Astrocyte of the spinal cord (primary cell): Measurements from ENCODE around the gene FAT1.
A peak's percentile ranks its signal among the peaks of the same experiment; 100 is the strongest.

Experiments
- DNase-seq: peaks from one replicate; pipeline ENCODE4 v3.0.0; 2011; ENCODE audit warnings: low read depth, low spot score
- H3K4me3 ChIP-seq: 2 replicates; pipeline ENCODE4 v1.5.1; 2011; ENCODE audit warnings: low read depth, mild to moderate bottlenecking, low read length, moderate library complexity
- in situ Hi-C: cut with HindIII; loops from 2 replicates; pipeline ENCODE4 v1.10.0; 2017; ENCODE audit warnings: low sequenced_read_pairs
- TF ChIP-seq, protein P1 (sequence below): IDR thresholded peaks from 2 replicates; pipeline ENCODE4 v1.5.1; 2012; ENCODE audit warnings: low read depth, mild to moderate bottlenecking, low read length, inconsistent platforms

The FAT1 gene

DNA sequence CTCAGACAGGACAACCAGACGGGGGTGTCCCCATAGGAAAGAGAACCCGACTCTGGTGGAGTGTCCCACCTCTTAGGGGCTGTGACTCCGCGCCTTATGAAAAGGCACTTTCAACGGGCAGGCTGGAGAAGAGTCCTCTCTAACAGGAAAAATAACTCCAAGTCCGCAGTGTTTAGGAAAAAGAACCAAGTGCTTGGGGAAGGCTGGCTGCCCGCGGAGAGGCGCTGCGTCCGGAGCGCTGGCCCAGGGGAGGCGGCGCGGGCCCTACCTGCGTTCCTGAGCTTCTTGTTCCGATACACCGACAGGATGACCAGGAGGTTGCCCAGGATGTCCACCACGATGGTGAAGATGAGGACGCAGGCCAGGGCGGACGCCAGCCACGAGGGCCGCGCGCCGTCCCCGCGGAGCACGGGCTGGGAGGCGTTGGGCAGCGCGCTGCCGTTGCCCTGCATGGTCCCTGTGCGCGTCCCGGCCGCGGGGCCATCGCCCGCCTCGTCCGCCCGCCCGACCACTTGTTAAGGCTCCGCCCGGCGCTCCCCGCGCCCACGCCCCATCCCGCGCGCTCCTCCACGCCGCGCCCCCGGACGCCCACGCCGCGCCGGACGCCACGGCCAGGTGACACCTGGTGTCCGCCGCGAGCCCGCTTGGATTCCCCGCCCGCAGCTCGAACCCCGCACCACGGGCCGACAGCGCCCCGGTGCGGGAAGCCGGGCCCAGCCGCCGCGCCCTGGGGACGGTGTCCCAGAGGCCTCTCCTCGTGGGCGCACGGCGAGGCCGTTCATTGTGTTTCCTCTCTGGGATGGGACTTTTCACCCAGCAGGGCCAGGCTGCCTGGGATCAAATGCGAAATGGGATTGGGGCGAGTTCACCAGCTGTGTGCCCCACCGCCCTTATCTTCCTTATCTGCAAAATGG is 168.5 kb downstream of the FAT1 start, which contains the start of gene MTNR1A:
Gene MTNR1A (minus strand): TSS at position 654 of the 914 bp plus-strand sequence. CDS start 202 bp downstream, at position 452.
- TF ChIP-seq, protein P1, sequence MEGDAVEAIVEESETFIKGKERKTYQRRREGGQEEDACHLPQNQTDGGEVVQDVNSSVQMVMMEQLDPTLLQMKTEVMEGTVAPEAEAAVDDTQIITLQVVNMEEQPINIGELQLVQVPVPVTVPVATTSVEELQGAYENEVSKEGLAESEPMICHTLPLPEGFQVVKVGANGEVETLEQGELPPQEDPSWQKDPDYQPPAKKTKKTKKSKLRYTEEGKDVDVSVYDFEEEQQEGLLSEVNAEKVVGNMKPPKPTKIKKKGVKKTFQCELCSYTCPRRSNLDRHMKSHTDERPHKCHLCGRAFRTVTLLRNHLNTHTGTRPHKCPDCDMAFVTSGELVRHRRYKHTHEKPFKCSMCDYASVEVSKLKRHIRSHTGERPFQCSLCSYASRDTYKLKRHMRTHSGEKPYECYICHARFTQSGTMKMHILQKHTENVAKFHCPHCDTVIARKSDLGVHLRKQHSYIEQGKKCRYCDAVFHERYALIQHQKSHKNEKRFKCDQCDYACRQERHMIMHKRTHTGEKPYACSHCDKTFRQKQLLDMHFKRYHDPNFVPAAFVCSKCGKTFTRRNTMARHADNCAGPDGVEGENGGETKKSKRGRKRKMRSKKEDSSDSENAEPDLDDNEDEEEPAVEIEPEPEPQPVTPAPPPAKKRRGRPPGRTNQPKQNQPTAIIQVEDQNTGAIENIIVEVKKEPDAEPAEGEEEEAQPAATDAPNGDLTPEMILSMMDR, result peak; percentile 19
- in situ Hi-C loops, result no loop called here
- peak within 1 kb of the TSS; percentile 27 for H3K4me3 ChIP-seq
- DNase-seq, result peak; percentile 25

DNA sequence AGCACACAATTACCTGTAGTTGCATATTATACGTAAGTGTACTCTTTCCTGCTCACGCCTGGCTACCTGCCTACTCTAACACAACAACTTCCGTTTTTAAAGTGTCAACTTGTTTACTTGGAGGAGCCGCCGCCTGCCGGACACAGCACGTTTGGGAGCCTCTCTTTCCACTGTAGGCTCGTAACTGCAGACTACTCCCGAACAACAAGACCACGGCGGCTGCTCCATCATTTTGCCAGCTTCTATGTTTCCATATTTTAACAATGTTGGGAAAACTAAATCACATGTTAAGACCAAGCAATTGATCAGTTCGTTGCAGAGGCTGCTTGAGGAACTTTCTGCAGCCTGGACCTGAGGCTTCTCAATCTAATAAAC is 169.1 kb downstream of the FAT1 start:
- TF ChIP-seq, protein P1, result peak; percentile 18
- in situ Hi-C loops, result no loop called here
- DNase-seq, result no peak
- peak overlapping the region; percentile 27 for H3K4me3 ChIP-seq

DNA sequence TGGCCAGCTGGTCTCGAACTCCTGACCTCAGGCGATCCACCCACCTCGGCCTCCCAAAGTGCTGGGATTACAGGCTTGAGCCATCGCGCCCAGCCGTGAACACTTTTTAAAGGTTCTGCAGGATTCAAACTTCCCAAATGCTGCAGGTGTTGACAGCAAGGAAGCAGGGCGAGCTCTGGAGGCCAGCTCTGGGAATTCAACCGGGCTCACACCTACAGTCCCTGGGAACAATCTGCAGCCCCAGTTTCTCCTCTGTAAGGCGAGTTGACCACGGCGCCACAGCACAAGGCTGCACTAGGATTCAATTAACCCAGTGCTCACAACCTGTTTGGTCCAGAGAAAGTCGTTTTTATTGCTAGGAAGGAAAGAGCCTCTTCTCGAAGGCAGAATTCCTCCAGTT is 169.9 kb downstream of the FAT1 start:
- no peak overlapping the region for H3K4me3 ChIP-seq
- TF ChIP-seq, protein P1, result no peak
- in situ Hi-C loops, result no loop called here
- no peak for DNase-seq

DNA sequence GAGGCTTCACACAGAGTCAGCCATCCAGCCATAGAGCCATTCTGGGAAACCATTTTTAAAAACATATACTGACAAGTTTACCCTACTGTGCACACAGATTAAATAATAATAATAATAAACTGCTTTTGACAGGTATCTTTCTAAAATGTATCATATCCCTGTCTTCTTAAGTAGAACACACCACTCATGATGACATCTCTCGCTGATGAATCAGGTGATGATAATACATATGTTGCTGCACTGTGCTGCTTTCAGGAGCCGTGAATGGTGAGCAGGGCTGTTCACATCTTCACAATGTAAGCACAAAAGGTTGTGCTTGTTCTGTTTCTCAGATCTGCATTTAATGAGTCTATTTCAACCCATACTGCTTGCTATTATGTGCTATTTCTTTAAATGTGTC is 171.8 kb downstream of the FAT1 start:
- H3K4me3 ChIP-seq, result no peak overlapping the region
- no peak for DNase-seq
- TF ChIP-seq, protein P1, result no peak
- in situ Hi-C loops, result no loop called here

DNA sequence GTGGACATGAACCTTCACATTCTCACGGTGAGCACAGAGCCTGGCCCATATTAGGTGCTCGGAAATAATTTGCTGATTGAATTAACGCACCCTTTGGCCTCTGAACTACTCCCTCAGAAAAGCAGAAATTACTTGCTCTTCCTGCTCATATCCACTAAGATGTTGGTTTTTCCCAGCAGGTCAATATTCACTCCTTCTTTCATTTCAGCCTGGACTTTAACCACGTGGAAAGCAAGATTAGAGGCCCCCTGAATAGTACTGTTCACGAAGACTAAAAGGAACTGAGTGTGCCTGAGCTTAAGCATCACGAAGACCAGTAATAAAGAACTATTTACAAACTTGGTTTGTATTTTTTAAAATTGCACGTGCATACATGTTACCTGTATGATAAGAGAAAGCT is 178.2 kb downstream of the FAT1 start:
- DNase-seq, result no peak
- in situ Hi-C loops, result no loop called here
- TF ChIP-seq, protein P1, result no peak
- no peak overlapping the region for H3K4me3 ChIP-seq

DNA sequence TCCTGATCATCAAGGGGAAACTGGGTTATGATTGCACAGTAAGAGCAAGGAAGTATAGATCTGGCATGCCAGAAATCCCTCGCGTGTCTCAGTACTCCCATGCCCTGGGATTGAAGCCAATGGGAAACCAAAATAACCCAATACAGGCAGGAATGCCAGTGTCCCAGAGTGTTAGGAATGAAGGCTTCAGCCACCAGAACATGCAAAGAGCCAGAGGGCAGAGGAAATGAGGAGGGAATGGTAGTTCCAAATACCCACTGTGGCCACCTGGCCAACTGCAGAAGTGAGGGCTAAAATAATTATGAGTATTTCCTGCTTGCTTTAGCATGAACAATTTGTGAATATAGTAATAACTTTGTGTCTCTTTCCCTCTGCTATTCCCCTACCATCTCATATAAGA is 180.4 kb downstream of the FAT1 start:
- DNase-seq, result no peak
- TF ChIP-seq, protein P1, result no peak
- in situ Hi-C loops, result no loop called here
- no peak overlapping the region for H3K4me3 ChIP-seq
